Cardiac muscle cell (in vitro differentiated cells and primary cell): ENCODE data around the gene PARM1. TPM values are rescaled to one million over a fixed set of nuclear protein-coding genes. Genes with fewer than 3 reads are reported as not detected.

Experiments
- DNase-seq, 2 donors: peaks; one replicate each; pipeline versions ENCODE4 v3.0.0 to v3.0.0-alpha.2; 2010 to 2017; ENCODE audit warnings: low read depth in 1 of 2, low spot score in 1 of 2
- H3K27ac ChIP-seq: fragments of 200-600 bp; sonication (generic); 2 replicates; pipeline ENCODE4 v1.5.1; 2016
- H3K27me3 ChIP-seq: fragments of 200-600 bp; sonication (generic); 2 replicates; pipeline ENCODE4 v1.6.0; 2016; ENCODE audit warnings: control low read depth
- H3K36me3 ChIP-seq: fragments of 200-600 bp; sonication (generic); 2 replicates; pipeline ENCODE4 v1.5.1; 2016; ENCODE audit warnings: control low read depth
- H3K4me1 ChIP-seq: fragments of 200-600 bp; sonication (generic); 2 replicates; pipeline ENCODE4 v1.8.1; 2017; ENCODE audit warnings: low read depth, mild to moderate bottlenecking, mixed run types
- H3K4me3 ChIP-seq: fragments of 200-600 bp; sonication (generic); 2 replicates; pipeline ENCODE4 v1.5.1; 2016; ENCODE audit warnings: mild to moderate bottlenecking
- H3K9me3 ChIP-seq: fragments of 200-600 bp; sonication (generic); 2 replicates; pipeline ENCODE4 v1.5.1; 2017; ENCODE audit warnings: low read depth, mild to moderate bottlenecking, control low read depth
- CTCF ChIP-seq: IDR thresholded peaks from 2 replicates; pipeline ENCODE4 v1.5.1; 2012; ENCODE audit warnings: low read depth, mild to moderate bottlenecking, low read length
- polyA plus RNA-seq: library from polyadenylated mRNA; unstranded; fragments of >200 nt; fragmentation: Nextera tagmentation; extraction: Ambion mirVana; gene quantifications from 2 replicates; pipeline ENCODE4 v1.2.1, GENCODE V29; 2016
- total RNA-seq: library from RNA; depleted of rRNA; stranded (reverse); fragments of >200 nt; gene quantifications from 2 replicates; pipeline ENCODE4 v1.2.3, GENCODE V29; 2016

Gene PARM1
- total and polyA plus RNA-seq, 2 experiments from 2014 or later, result 8.0 to 10.9 TPM

DNA sequence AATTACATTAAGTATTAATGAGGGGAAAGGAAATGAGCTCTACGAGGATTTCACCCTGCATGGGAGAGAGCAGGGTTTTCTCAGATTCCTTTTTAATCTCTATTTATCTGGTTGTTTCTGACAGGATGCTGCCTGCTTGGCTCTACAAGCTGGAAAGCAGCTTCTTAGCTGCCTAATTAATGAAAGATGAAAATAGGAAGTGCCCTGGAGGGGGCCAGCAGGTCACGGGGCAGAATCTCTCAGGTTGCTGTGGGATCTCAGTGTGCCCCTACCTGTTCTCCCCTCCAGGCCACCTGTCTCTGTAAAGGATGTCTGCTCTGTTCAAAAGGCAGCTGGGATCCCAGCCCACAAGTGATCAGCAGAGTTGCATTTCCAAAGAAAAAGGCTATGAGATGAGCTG is 113.7 kb downstream of the PARM1 start:
- H3K27me3 ChIP-seq, result no peaks in the 10 kb centered on the region
- no peaks in the 10 kb centered on the region for H3K9me3 ChIP-seq
- DNase-seq, result no peak
- no peaks in the 10 kb centered on the region for H3K36me3 ChIP-seq
- no peak overlapping the region for H3K27ac ChIP-seq
- H3K4me3 ChIP-seq, result no peak overlapping the region
- no peaks in the 10 kb centered on the region for H3K4me1 ChIP-seq
- no peak for TF ChIP-seq CTCF

- H3K27me3 ChIP-seq, result no peaks in the 10 kb centered on the region
- no peaks in the 10 kb centered on the region for H3K36me3 ChIP-seq
- no peak for DNase-seq
- no peak for TF ChIP-seq CTCF
- no peak overlapping the region for H3K4me3 ChIP-seq
- H3K4me1 ChIP-seq, result no peaks in the 10 kb centered on the region
- H3K9me3 ChIP-seq, result no peaks in the 10 kb centered on the region
- no peak overlapping the region for H3K27ac ChIP-seq
Measured at GRCh38 chr4:75048208-75048879, 115.4 kb downstream of the PARM1 start.

- no peaks in the 10 kb centered on the region for H3K27me3 ChIP-seq
- H3K4me3 ChIP-seq, result no peak overlapping the region
- H3K9me3 ChIP-seq, result no peaks in the 10 kb centered on the region
- no peaks in the 10 kb centered on the region for H3K36me3 ChIP-seq
- no peak for DNase-seq
- TF ChIP-seq CTCF, result no peak
- H3K27ac ChIP-seq, result no peak overlapping the region
- H3K4me1 ChIP-seq, result no peaks in the 10 kb centered on the region
Measured at GRCh38 chr4:75051431-75051830, 118.5 kb downstream of the PARM1 start.

DNA sequence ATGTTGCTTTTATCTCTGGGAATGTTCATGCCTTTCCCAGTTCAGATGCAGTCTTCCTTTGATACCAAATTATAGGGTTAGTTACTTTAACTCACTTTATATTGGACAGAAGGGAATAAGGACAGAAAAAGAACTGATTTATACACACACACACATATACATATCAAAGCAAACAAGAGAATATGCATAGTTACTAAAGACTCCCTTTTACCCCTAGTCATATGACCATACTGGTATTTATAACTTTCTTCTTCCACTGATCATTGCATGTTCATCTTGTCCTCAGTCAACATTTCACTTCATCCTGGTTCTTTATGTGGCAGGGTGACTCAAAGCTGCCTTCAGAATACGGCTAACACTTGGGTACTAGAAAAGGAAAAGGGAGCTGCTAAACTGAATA is 120.4 kb downstream of the PARM1 start:
- no peaks in the 10 kb centered on the region for H3K27me3 ChIP-seq
- DNase-seq, result no peak
- no peak overlapping the region for H3K4me3 ChIP-seq
- no peaks in the 10 kb centered on the region for H3K9me3 ChIP-seq
- H3K4me1 ChIP-seq, result no peaks in the 10 kb centered on the region
- H3K27ac ChIP-seq, result no peak overlapping the region
- no peak for TF ChIP-seq CTCF
- no peaks in the 10 kb centered on the region for H3K36me3 ChIP-seq

DNA sequence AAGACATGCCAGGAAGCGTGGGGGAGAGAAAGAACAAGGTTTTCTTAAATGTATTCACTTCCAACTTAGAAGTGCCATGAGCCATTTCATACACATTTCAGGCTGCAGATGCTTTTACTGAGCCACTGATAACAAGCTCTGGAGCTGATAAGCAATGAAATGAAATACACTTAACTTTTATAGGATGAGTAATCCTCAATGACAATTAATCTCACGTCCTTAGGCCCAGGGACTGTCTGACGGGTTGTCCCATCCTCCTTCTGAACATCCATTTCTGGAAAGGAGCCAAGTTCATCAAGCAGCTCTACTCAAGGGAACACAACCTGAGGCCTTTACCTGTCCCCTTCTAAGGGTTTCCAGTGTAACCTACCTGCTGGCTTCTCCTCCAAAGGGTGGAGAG is 121.2 kb downstream of the PARM1 start:
- no peak overlapping the region for H3K4me3 ChIP-seq
- TF ChIP-seq CTCF, result no peak
- no peaks in the 10 kb centered on the region for H3K4me1 ChIP-seq
- H3K36me3 ChIP-seq, result no peaks in the 10 kb centered on the region
- no peaks in the 10 kb centered on the region for H3K27me3 ChIP-seq
- H3K27ac ChIP-seq, result no peak overlapping the region
- DNase-seq, result no peak
- H3K9me3 ChIP-seq, result no peaks in the 10 kb centered on the region
